SK-N-SH (cell line): ENCODE data around the gene CDK3. TPM values are rescaled to one million over a fixed set of nuclear protein-coding genes. Genes with fewer than 3 reads are reported as not detected.

Experiments
- CTCF ChIA-PET: fragments of 300-600, 350-600 bp; formaldehyde crosslinking; extraction: SDS; loops from one replicate; lab custom pipeline; 2021; lab: Yijun Ruan, JAX
- POLR2A ChIA-PET: fragments of 350-600 bp; sonication (Branson Sonifier 250); formaldehyde crosslinking; extraction: SDS; loops from one replicate; lab custom pipeline; 2020; ENCODE audit warnings: antibody characterized with exemption, inconsistent platforms; lab: Yijun Ruan, JAX
- DNase-seq: peaks from one replicate; pipeline ENCODE4 v3.0.0; 2012
- H2AFZ ChIP-seq: fragments of 200-600 bp; sonication (generic); 2 replicates; pipeline ENCODE4 v1.8.1; 2016; ENCODE audit warnings: antibody characterized with exemption, mild to moderate bottlenecking, low read depth
- H3F3A ChIP-seq: fragments of 200-600 bp; sonication (generic); replicated peaks from 2 replicates; pipeline ENCODE3; 2016; ENCODE audit warnings: antibody characterized with exemption, mild to moderate bottlenecking; ENCODE audit not compliant: insufficient read depth
- H3K27ac ChIP-seq, 2 experiments: fragments of 200-500 bp in 1 of 2; fragments of 200-600 bp in 1 of 2; sonication (Bioruptor generic) in 1 of 2; sonication (generic), shearing (Covaris generic) in 1 of 2; 2 replicates each; pipeline versions ENCODE4 v1.5.1 to v1.6.1; 2014 to 2016; ENCODE audit warnings: low read depth in 2 of 2, inconsistent platforms in 1 of 2, low read length in 1 of 2, mild to moderate bottlenecking in 1 of 2, mixed read lengths in 1 of 2
- H3K27me3 ChIP-seq: fragments of 200-600 bp; sonication (generic), shearing (Covaris generic); 2 replicates; pipeline ENCODE4 v1.6.1; 2016; ENCODE audit warnings: mixed run types; ENCODE audit not compliant: insufficient read depth
- H3K36me3 ChIP-seq, 2 experiments: fragments of 200-500 bp in 1 of 2; fragments of 200-600 bp in 1 of 2; sonication (Bioruptor generic) in 1 of 2; sonication (generic) in 1 of 2; replicated peaks in 1 of 2; 2 replicates each; pipeline versions ENCODE3 to v1.5.1; 2014 to 2016; ENCODE audit warnings: low read length in 1 of 2, mild to moderate bottlenecking in 1 of 2; ENCODE audit not compliant: insufficient read depth in 2 of 2, control insufficient read depth in 1 of 2
- H3K4me1 ChIP-seq, 2 experiments: fragments of 200-500 bp in 1 of 2; fragments of 200-600 bp in 1 of 2; sonication (Bioruptor generic) in 1 of 2; sonication (generic), shearing (Covaris generic) in 1 of 2; 2 replicates each; pipeline versions ENCODE4 v1.5.1 to v1.6.1; 2014 to 2016; ENCODE audit warnings: low read depth in 1 of 2, low read length in 1 of 2, mixed run types in 1 of 2; ENCODE audit not compliant: insufficient read depth in 2 of 2, control insufficient read depth in 1 of 2
- H3K4me2 ChIP-seq: fragments of 200-600 bp; sonication (generic), shearing (Covaris generic); 2 replicates; pipeline ENCODE4 v1.6.1; 2017; ENCODE audit warnings: mixed run types
- H3K4me3 ChIP-seq, 2 experiments: fragments of 200-500 bp in 1 of 2; fragments of 200-600 bp in 1 of 2; sonication (Bioruptor generic) in 1 of 2; sonication (generic), shearing (Covaris generic) in 1 of 2; 2 replicates each; pipeline versions ENCODE4 v1.5.1 to v1.8.1; 2014 to 2016; ENCODE audit warnings: low read depth in 2 of 2, inconsistent platforms in 1 of 2, low read length in 1 of 2, mild to moderate bottlenecking in 1 of 2, mixed read lengths in 1 of 2, moderate library complexity in 1 of 2
- H3K79me2 ChIP-seq: fragments of 200-600 bp; sonication (generic); 2 replicates; pipeline ENCODE4 v1.8.1; 2017; ENCODE audit warnings: mild to moderate bottlenecking; ENCODE audit not compliant: insufficient read depth
- H3K9ac ChIP-seq: fragments of 200-600 bp; sonication (generic); 2 replicates; pipeline ENCODE4 v1.6.1; 2017; ENCODE audit warnings: mixed run types
- H3K9me2 ChIP-seq: fragments of 200-600 bp; sonication (generic); 2 replicates; pipeline ENCODE4 v1.6.1; 2017; ENCODE audit warnings: mixed run types
- H3K9me3 ChIP-seq: fragments of 200-600 bp; sonication (generic); 2 replicates; pipeline ENCODE4 v1.6.1; 2017; ENCODE audit warnings: mixed run types, mild to moderate bottlenecking, moderate library complexity
- H4K20me1 ChIP-seq: fragments of 200-600 bp; sonication (generic); 2 replicates; pipeline ENCODE4 v1.6.1; 2017; ENCODE audit warnings: mild to moderate bottlenecking, mixed run types; ENCODE audit not compliant: insufficient read depth
- CHD2 ChIP-seq: fragments of 150-350 bp; IDR thresholded peaks from 2 replicates; pipeline ENCODE4 v1.6.1; 2018; ENCODE audit warnings: low read length; ENCODE audit not compliant: partially characterized antibody
- ELF1 ChIP-seq: IDR thresholded peaks from 2 replicates; pipeline ENCODE4 v1.4.0; 2012
- EP300 ChIP-seq, 2 experiments: IDR thresholded peaks; 2 replicates each; pipeline versions ENCODE4 v1.4.0 to v1.6.1; 2012; ENCODE audit warnings: borderline replicate concordance in 1 of 2, low read depth in 1 of 2, low read length in 1 of 2
- EZH2phosphoT487 ChIP-seq: fragments of 200-600 bp; sonication (generic); IDR thresholded peaks from 2 replicates; pipeline ENCODE4 v1.6.1; 2017; ENCODE audit warnings: low read depth, mixed run types, mild to moderate bottlenecking, antibody characterized with exemption, moderate library complexity, borderline replicate concordance
- FOXJ3 ChIP-seq: sonication (generic); formaldehyde crosslinking; IDR thresholded peaks from 2 replicates; pipeline ENCODE4 v1.5.1; 2020; ENCODE audit warnings: mild to moderate bottlenecking, missing genetic modification reagents
- GATA2 ChIP-seq: sonication (generic); formaldehyde crosslinking; IDR thresholded peaks from 2 replicates; pipeline ENCODE4 v1.5.0; 2020; ENCODE audit warnings: mild to moderate bottlenecking, missing genetic modification reagents
- JUND ChIP-seq: IDR thresholded peaks from 2 replicates; pipeline ENCODE4 v1.4.0; 2012
- MEF2A ChIP-seq: IDR thresholded peaks from 2 replicates; pipeline ENCODE4 v1.4.0; 2012; ENCODE audit warnings: low read depth, borderline replicate concordance
- NFIC ChIP-seq: IDR thresholded peaks from 2 replicates; pipeline ENCODE4 v1.4.0; 2012; ENCODE audit warnings: borderline replicate concordance
- POLR2AphosphoS5 ChIP-seq: IDR thresholded peaks from 2 replicates; pipeline ENCODE4 v1.6.1; 2012; ENCODE audit warnings: low read depth, low read length
- RAD21 ChIP-seq: IDR thresholded peaks from 2 replicates; pipeline ENCODE4 v1.6.1; 2012; ENCODE audit warnings: mild to moderate bottlenecking, low read length
- SIN3A ChIP-seq: IDR thresholded peaks from 2 replicates; pipeline ENCODE4 v1.6.1; 2012; ENCODE audit warnings: low read depth, mild to moderate bottlenecking, low read length, moderate library complexity, borderline replicate concordance
- SMC3 ChIP-seq: IDR thresholded peaks from 2 replicates; pipeline ENCODE4 v1.6.1; 2012; ENCODE audit warnings: low read depth, low read length, improper control_type of control experiment
- TAF1 ChIP-seq: IDR thresholded peaks from 2 replicates; pipeline ENCODE4 v1.6.1; 2012; ENCODE audit warnings: low read depth, mild to moderate bottlenecking, low read length, moderate library complexity, borderline replicate concordance
- TCF12 ChIP-seq: IDR thresholded peaks from 2 replicates; pipeline ENCODE4 v1.4.0; 2012
- TEAD4 ChIP-seq: IDR thresholded peaks from 2 replicates; pipeline ENCODE4 v1.4.0; 2012; ENCODE audit warnings: mild to moderate bottlenecking, borderline replicate concordance; ENCODE audit not compliant: insufficient read depth
- USF1 ChIP-seq: IDR thresholded peaks from 2 replicates; pipeline ENCODE4 v1.4.0; 2012; ENCODE audit warnings: low read depth, borderline replicate concordance
- YY1 ChIP-seq: IDR thresholded peaks from 2 replicates; pipeline ENCODE4 v1.4.0; 2012; ENCODE audit warnings: low read depth, mild to moderate bottlenecking
- ZBTB33 ChIP-seq: IDR thresholded peaks from 2 replicates; pipeline ENCODE4 v1.4.0; 2012; ENCODE audit warnings: low read depth, borderline replicate concordance
- WGBS: methylation state at CpG from one replicate; pipeline ENCODE4 v1.1.6; 2017; ENCODE audit warnings: low lambda C conversion rate; 5-methylcytosine and 5-hydroxymethylcytosine counted together
- polyA plus RNA-seq, 3 experiments: library from polyadenylated mRNA; depleted of rRNA; stranded (reverse); fragments of >200 nt; gene quantifications; 2 replicates each; pipeline ENCODE4 v1.2.3, GENCODE V29; 2012
- TF ChIP-seq, protein P1 (sequence below): fragments of 200-600 bp; sonication (generic); IDR thresholded peaks from 2 replicates; pipeline ENCODE4 v1.6.1; 2017; ENCODE audit warnings: antibody characterized with exemption, mild to moderate bottlenecking, moderate library complexity
- TF ChIP-seq, protein P2 (sequence below): IDR thresholded peaks from 2 replicates; pipeline ENCODE4 v1.4.0; 2012; ENCODE audit warnings: low read depth

Gene CDK3
- polyA plus RNA-seq, 1 of the 3 experiments (the other 2 are of a cell fraction) = 14.6 TPM

GRCh38 chr17:76019833-76020467, 19.3 kb downstream of the CDK3 start:
- Histone ChIP-seq H3K27me3 (no peaks in the 10 kb centered on the region), H4K20me1 (no peaks in the 10 kb centered on the region), H2AFZ (no peak overlapping the region), H3K9ac (no peak overlapping the region), H3K27ac (no peak overlapping the region), H3K4me3 (no peak overlapping the region), H3K4me1 (peaks cover 0 to 3% of the 10 kb centered on the region in 2 experiments; a peak in 1 of 4 replicates), H3K9me2 (no peaks in the 10 kb centered on the region), H3K36me3 (no peaks in the 10 kb centered on the region), H3F3A (peaks cover 9% of the 10 kb centered on the region), H3K79me2 (no peaks in the 10 kb centered on the region), H3K4me2 (no peak overlapping the region), H3K9me3 (no peaks in the 10 kb centered on the region)
- DNase-seq = no peak
- CTCF ChIA-PET = interaction anchor here (0.7 to 14.6 kb wide), 12 partner anchors 10 to 259 kb away, joined by 3 to 231 read pairs (median 4); partner anchors contain the start of gene CDK3
- TF ChIP-seq CHD2 (no peak), ELF1 (no peak), TAF1 (no peak), EZH2phosphoT487 (no peak), GATA2 (CRISPR knock-in tag) (no peak), EP300 (IDR thresholded peaks at IDR 0.05; ENCODE audit: borderline replicate concordance in 1 of 2, low read depth in 1 of 2, low read length in 1 of 2) (no peak), FOXJ3 (CRISPR knock-in tag) (no peak)
- TF ChIP-seq, protein P1, sequence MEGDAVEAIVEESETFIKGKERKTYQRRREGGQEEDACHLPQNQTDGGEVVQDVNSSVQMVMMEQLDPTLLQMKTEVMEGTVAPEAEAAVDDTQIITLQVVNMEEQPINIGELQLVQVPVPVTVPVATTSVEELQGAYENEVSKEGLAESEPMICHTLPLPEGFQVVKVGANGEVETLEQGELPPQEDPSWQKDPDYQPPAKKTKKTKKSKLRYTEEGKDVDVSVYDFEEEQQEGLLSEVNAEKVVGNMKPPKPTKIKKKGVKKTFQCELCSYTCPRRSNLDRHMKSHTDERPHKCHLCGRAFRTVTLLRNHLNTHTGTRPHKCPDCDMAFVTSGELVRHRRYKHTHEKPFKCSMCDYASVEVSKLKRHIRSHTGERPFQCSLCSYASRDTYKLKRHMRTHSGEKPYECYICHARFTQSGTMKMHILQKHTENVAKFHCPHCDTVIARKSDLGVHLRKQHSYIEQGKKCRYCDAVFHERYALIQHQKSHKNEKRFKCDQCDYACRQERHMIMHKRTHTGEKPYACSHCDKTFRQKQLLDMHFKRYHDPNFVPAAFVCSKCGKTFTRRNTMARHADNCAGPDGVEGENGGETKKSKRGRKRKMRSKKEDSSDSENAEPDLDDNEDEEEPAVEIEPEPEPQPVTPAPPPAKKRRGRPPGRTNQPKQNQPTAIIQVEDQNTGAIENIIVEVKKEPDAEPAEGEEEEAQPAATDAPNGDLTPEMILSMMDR = no peak
- TF ChIP-seq, protein P2, sequence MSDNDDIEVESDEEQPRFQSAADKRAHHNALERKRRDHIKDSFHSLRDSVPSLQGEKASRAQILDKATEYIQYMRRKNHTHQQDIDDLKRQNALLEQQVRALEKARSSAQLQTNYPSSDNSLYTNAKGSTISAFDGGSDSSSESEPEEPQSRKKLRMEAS = no peak
- POLR2A ChIA-PET = interaction anchor here (0.9 kb wide), 1 partner anchor 61 kb away, joined by 3 read pairs; no protein-coding TSS in a partner anchor
- WGBS = 80% methylated on average over 6 of the region's 6 CpGs

DNA sequence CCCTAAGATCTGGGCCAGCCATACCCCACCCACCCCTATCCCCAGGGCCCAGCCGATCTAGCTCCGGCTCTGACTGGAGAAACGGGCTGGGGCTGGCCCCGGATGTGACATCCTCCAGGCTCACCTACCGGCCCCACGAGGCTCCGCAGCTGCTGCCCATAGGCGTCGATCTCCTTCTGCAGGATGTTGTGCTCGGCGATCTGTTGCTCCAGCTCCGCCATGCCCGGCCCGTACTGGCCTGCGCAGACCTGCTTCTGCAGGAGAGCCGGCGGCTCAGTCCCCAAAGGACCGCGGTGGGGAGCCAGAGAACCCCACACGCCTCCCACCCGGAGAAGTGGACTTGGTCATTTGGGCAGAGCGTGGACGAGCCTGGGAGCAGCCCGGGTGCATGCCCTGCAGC, 21.6 kb downstream of the CDK3 start:
- no peak overlapping the region for H3K9ac ChIP-seq
- H3K4me1 ChIP-seq = peaks cover 0 to 3% of the 10 kb centered on the region in 2 experiments; a peak in 1 of 4 replicates
- H3K79me2 ChIP-seq = no peaks in the 10 kb centered on the region
- H3K27me3 ChIP-seq = no peaks in the 10 kb centered on the region
- peaks cover 9% of the 10 kb centered on the region for H3F3A ChIP-seq
- POLR2A ChIA-PET = no interaction called here
- no peaks in the 10 kb centered on the region for H3K9me2 ChIP-seq
- no peak overlapping the region for H2AFZ ChIP-seq
- no peaks in the 10 kb centered on the region for H3K36me3 ChIP-seq
- no peak for DNase-seq
- no peak overlapping the region for H3K4me2 ChIP-seq
- H3K27ac ChIP-seq = no peak overlapping the region
- 85% methylated on average over 18 of the region's 24 CpGs for WGBS
- no peak overlapping the region for H3K4me3 ChIP-seq
- no peak for TF ChIP-seq TCF12
- no peak for TF ChIP-seq NFIC
- no peak for TF ChIP-seq JUND
- TF ChIP-seq FOXJ3 (CRISPR knock-in tag) = no peak
- TF ChIP-seq TAF1 = no peak
- no peak for TF ChIP-seq EP300 (IDR thresholded peaks at IDR 0.05; ENCODE audit: borderline replicate concordance in 1 of 2, low read depth in 1 of 2, low read length in 1 of 2)
- TF ChIP-seq YY1 = no peak
- TF ChIP-seq TEAD4 = no peak
- TF ChIP-seq SMC3 = no peak
- TF ChIP-seq SIN3A = no peak
- TF ChIP-seq POLR2AphosphoS5 = no peak
- no peak for TF ChIP-seq MEF2A
- no peak for TF ChIP-seq RAD21
- TF ChIP-seq, protein P2 = no peak
- TF ChIP-seq USF1 = no peak
- no peak for TF ChIP-seq ZBTB33
- TF ChIP-seq, all 33 proteins: peak for 0
- no peaks in the 10 kb centered on the region for H3K9me3 ChIP-seq
- H4K20me1 ChIP-seq = no peaks in the 10 kb centered on the region
- CTCF ChIA-PET = interaction anchor here (0.9 to 1.7 kb wide), 3 partner anchors 11 to 276 kb away, joined by 3 to 4 read pairs (median 3); partner anchors contain the start of gene CDK3
